GM21529 (cell line): ENCODE results near the gene SLC38A5.
A peak's percentile ranks its signal among the peaks of the same experiment; 100 is the strongest.
"Not testable (repeated sequence)": the region's sequence is repeated elsewhere in the genome, so short reads cannot be mapped to it uniquely, and the experiment has no call there.

Experiments
- ATAC-seq: cut with Tn5 transposase; IDR thresholded peaks from one replicate; pipeline ENCODE4 v1.9.1; 2021; ENCODE audit not compliant: unreplicated experiment

The SLC38A5 gene

DNA sequence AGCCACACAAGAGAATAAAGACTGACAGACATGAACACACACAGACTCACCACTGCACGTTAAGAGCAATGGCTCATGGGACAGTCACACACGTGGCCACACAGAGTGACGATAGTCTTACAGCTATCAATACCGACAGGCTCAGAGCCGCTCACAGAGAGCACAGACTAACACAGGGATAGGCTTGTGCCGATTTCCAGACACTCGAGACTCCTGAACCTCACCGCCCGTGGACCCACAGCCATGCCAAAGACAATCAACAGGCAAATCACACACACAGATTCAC lies 716 bp upstream of the SLC38A5 start:
- ATAC-seq: no peak

DNA sequence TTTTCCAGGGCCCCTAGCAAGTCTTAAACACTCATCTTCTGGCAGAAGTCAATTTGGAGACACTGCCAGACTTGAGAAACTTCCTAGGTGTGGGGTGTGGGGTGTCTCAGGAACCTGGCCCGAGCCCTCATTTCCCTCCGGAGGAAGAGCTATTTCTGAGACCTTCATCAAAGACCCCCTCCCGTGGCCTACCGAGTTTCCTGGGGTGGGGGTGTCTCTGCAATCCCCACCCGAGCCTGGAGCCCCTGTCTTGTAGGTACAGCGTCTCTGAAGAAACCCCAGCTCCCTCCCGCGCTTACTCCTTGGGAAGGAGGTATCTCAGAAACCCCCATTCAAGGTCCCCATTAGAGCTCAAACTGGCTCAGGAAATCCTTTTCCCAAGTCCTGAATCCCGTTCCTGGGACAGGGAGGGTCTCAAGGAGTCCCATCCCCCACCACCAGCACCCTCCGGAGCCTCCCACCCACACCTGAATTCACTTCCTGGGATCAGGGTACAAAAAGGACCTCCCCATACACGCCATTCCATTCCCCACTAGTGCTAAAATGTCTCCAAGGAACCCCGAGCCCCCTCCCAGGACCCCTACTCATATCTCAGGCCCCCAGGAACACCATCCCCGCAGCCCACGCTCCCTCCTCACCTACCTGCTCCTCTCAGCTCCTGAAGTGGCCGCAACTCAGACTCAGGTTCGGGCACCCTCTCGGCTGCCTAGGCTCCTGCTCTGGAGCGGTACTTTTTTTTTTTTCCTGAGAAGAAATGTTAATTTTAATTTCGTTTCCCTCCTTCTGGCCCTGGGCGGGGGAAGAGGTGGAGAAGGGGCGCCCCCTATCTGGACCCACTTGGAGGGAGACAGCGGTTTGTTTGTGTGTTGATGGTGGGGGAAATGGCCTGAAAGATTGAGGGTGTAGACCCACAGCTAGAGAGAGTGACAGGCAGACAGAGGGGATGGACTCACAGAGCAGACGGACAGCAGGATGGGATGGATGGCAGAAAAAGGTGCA lies 1.1 kb downstream of the SLC38A5 start:
- peak; percentile 61 for ATAC-seq

DNA sequence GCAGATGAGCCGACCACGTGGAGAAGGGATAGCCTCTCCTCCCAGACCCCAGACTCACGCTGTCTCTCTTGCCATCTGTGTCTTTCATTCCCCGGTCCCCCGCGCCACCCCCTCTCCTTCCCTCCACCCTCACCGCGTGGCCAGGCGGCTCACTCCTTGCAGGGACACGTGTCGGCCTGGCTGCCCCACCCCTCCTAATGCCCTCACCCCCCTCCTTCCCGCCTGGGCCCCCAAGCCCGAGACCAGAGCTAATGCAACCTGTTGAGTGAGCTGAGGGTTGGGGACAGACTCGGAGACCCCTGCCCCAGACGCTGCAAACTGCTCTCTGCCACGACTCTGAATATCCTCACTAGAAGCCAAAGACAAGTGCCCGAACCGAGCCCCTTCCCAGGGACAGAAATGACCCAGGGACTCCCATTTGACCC lies 1.8 kb downstream of the SLC38A5 start:
- no peak for ATAC-seq

DNA sequence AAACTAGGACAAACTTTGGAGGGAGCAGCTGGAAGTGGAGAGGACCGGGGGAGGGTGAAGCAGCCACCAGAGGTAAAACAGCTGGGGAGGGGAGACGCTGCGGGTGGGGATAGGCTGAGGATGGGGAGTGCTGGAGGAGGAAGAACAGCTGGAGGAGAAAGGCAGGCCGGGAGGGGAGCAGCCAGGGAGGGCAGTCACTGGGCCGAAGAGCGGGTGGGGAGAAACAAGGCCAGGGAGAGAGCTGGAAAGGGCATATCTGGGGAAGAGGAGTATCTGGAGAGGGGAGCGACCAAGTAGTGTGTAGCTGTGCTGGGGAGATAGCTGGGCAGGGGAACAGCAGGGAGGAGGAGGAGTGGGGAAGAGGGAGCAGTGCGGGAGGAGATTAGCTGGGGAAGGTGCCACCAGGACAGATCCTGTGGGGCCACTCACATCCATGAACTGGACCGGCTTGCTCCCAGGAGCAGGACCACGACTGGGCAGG lies 2.7 kb downstream of the SLC38A5 start:
- no peak for ATAC-seq

DNA sequence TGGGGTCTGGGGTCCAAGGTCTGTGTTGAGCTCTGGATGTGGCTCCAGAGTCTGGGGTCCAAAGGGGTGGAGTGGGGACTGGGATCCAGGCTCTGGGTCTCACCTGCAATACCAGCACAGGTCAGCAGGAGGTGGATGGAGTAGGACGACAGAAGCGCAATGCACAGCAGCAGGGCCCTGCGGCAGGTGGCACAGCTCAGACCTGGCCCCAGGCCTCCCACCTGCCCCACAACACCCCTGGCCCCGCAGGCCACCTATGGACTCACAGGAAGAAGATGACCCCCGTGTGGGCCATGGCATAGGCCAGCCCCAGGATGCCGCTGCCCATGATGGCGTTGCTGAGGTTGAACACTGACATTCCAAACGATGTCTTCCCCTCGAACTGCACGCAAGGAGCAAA lies 3.4 kb downstream of the SLC38A5 start:
- no peak for ATAC-seq

DNA sequence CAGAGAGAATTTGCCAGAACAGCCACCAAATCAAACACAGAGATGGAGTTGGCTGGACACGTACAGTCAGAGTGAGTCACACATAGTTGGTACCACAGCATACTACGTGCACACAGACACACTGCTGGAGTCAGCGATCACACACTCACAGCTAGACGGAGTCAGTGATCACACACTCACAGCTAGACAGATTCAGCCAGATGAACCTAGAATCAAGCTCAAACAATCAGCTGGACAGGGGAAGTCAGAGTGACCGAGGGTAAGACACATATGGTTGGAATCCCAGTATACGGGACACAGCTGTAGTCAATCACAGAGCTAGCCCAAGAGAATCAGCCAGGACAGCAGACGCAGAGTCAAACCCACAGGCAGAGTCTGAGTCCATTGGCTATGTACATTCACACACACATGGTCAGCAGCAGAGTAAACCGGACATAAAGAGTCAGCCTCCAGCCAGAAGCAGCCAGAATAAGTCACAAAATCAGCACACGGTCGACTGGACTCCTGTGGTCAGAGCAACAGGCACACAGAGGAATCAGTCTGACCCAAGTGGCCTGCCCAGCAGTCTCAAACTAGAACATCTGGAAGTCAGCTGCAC lies 4.6 kb downstream of the SLC38A5 start:
- no peak for ATAC-seq

DNA sequence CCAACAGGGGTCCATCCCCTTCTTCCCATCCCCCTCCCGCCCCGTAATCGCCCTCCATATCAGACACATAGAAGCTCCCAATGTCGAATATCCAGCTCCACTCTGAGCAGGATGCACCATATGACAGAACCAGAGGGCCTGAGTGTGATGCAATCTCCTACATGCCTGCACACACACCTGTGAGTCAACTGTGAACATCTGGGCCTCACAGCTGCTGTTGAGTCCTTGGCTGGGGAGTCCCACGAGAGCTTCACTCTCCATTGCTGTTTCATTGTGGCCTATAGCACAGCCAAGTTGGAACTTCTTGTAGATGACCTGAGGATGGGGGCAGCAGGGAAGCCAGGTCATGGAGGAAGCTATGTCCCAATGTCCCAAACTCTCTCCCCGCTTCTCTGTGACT lies 8.2 kb downstream of the SLC38A5 start:
- ATAC-seq: no peak

DNA sequence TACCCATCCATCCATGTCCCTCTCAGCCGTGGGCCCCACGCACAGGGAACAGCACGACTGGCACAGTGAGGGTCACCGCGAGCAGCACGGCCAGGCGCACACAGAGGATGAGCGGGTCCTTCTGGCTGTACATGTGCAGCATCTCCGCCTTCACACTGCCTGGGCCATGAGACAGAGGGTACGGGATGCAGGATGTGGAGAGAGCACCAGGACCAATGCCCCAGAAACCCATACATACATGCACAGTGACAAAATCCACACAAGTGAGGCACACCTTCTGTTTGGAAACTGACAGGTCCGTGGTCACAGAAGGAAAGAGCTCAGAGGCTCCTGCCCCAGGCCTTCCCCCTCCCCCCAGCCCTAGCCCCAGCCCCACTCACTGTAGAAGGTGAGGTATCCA lies 9.5 kb downstream of the SLC38A5 start:
- ATAC-seq: no peak

DNA sequence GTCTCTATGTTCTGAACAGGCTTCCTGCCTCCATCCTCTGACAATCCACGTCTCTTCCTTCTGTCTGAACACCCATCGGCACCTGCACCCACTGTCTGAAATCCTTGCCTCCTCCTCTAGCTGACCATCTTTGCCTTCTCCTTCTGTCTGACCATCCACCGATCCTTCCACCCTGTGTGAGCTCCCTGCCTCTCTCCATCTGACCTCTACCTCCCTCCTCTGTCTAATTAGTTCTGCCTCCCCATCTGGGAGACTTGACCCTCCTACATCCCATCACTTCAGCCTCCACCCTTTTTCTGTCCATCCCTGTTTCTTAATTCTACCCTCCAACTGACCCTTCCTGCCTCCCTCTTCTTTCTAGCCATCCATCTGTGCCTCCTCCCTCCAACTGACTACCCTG lies 10.0 kb downstream of the SLC38A5 start:
- no peak for ATAC-seq

DNA sequence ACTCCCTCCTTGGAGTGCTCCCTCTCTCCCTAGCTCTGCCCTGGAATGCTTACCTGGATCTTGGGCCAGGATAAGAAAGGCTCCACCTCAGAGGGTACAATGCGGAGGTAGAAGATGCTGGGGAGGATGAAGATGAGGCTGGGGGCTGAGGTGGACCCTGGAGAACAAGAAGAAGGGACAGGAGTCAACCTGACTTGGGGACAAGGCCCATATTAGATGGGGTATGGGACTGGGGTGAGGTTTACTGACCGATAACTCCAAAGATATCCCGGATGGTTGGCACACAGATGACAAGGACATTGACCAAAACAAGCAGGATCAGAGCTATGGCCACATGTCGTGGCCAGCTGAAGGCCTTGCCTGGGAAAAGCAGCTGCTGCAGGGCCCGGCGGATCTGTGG lies 10.6 kb downstream of the SLC38A5 start:
- ATAC-seq: no peak

DNA sequence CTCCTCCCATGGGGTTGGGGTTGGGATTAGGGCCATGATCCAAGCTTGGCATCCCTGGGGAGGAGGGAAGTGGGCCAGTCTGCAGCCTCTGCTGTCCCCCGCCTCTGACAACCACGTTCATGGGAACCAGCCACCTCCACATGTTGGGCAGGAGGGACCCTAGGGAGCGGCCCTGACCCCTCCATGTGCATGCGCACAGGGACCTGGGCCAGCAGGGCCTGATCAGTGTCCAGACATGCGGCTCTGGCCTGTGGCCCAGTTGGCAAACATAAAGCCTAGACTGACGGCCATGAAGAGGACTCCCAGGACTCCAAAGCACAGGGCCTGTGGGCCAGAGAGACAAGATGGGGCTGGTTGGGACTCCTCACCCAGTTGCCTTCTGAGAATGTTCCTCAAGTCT lies 11.3 kb downstream of the SLC38A5 start:
- no peak for ATAC-seq

DNA sequence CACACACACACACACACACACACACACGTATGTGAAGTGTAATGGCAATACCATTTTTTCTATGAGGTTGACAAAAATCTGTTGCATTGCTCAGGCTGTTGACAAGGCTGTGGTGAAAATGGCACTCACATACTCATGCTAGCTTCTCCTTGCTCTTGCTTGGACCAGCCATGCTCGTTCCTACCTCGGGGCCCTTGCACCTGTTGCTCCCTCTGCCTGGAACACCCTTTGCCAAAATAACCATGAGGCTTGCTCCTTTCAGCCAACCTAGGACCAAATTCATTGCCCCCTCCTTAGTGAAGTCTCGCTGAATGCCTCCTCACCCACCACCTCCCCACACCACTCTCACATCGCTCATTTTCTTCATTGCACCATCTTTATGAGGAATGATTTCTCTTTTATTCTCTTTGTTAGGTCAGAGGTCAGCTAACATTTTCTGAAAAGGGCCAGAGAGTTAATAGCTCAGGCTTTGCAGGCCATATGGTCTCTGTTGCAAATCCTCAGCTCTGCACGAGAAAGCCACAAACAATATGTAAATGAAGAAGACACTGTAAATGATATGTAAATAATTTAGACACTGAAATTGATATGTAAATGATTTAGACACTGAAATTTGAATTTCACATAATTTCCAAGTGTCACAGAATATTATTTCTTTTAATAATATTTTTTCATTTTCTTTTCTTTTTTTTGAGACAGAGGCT lies 13.3 kb downstream of the SLC38A5 start:
- ATAC-seq: no peak

DNA sequence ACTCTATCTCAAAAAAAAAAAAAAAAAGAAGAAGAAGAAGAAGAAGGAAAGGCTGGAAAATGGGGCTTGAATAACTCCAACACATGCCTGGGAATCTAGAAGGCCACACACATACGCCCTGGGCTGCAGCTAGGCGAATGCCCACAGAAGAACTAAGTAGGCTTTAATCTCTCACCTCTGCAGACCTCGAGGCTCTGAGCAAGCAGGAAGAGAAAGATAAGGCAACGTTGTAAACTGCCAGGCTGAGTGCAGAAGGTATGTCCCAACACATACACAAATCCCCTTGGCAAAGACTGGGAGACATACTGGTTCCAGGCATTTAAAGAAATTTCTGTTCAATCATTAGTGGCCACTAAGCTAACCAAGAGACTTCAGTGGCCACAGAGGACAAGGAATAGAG lies 18.4 kb downstream of the SLC38A5 start:
- no peak for ATAC-seq

DNA sequence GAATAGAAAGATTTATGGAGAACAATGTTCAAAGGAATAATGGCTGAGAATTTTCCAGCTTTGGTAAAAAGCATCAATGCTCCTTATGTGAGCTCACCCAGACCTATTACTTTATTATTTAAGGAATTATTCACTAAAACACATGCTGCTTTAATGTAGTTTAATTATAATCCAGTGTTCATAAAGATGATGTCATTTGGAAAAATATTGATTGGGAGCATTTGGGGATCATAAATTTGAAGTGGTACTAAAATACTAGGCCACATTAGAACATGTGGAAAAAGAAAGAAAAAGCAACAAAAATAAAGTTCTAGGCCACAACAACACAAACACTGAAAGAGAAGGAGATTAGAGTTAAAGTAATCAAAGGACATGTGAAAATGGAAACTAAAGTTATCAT lies 20.0 kb downstream of the SLC38A5 start:
- ATAC-seq: no peak

DNA sequence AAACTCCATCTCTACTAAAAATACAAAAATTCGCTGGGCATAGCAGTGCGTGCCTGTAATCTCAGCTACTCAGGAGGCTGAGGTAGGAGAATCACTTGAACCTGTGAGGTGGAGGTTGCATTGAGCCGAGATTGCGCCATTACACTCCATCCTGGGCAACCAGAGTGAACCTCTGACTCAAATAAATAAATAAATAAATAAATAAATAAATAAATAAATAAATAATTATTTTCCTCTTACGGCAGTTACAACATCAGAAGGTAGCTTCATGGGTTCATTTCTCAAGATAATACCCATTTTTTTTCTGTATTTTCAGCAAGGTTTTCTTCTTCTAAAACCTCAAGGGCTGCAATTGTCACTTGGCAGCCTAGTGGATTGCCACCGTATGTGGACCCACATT lies 22.9 kb downstream of the SLC38A5 start:
- ATAC-seq: not testable (repeated sequence)

DNA sequence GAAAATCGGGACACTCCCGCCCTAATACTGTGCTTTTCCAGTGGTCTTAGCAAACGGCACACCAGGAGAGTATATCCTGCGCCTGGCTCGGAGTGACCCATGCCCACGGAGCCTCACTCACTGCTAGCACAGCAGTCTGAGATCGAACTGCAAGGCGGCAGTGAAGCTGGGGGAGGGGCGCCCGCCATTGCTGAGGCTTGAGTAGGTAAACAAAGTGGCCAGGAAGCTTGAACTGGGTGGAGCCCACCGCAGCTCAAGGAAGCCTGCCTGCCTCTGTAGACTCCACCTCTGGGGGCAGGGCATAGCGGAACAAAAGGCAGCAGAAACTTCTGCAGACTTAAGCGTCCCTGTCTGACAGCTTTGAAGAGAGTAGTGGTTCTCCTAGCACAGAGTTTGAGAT lies 36.3 kb downstream of the SLC38A5 start:
- ATAC-seq: not testable (repeated sequence)

DNA sequence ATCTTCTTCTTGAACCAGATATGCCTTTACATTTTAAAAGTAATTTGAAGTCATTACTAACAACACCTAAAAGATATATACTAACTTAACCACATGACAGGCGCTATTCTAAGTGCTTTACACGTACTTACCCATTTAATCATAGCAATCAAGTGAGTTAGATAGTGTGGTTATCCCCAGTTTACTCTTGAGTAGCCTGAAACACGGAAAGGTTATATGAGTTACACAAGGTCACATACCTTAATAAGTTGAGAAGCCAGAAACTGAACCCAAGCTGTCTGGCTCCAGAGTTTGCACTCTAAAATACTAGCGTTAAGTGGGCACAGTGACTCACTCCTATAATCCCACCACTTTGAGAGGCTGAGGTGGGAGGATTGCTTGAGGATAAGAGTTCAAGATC lies 39.9 kb downstream of the SLC38A5 start:
- not testable (repeated sequence) for ATAC-seq

DNA sequence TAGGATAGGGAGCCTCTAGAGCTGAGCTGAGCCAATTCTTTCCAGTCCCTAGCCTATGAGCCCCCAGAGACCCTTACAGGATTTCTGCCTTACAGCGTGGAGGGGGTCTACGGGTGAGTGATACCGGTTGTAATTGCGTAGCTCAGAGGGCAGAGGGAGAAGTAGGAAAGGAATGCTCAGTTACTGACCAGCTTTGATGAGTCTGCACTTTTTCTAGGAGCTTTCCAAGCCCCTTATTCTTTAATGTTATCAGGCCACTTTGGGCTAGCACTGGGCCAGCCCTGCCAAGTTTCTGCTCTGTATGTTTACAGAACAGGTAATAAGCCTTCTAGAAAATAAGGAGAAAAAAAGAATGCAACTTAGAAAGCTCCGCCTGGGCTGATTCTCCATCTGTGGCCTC lies 40.5 kb downstream of the SLC38A5 start:
- not testable (repeated sequence) for ATAC-seq

DNA sequence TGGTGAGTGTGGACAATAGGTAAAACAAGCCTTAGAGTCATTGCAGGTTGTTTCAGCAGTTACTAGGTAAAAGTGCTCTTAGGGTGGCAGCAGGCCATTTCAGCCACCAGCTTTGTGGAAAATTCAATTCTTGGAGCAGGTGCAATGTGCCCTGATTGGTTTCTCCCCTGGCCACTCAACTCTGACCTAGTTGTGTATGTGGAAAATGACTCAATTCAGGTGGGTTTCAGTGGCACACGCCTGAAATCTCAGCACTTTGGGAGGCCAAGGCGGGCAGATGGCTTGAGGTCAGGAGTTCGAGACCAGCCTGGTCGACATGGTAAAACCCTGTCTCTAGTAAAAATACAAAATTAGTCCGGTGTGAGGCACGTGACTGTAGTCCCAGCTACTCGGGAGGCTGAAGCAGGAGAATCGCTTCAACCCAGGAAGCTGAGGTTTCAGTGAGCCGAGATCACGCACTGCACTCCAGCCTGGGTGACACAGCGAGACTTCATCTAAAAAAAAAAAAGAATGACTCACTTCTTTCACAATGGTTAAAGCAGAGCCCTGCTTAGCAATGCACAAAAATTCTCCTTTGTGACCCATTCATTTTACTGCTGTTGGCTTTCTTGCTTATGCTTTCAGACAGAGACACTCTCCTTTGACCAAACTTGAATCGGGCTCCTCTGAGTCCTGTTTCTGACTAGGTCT lies 42.9 kb downstream of the SLC38A5 start:
- ATAC-seq: not testable (repeated sequence)

DNA sequence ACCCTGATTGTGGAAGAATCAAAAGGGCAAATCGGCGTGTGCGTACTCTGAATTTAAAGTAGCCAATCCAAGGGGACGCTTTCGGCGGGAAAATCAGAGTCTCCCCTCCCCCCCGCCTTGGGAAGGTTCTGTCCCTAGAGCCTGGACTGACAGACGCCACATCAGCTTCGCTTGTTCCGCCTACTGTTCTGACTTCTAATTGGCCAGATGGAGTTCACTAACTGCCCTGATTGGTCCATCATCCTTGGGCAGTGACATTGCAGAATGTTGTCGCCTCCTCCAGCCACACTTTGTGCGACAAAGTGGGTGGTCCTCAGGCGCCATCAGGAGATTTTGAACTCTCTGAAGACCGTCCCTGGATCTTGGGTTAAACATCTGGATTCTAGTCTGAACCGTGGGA lies 58.2 kb downstream of the SLC38A5 start, which contains the start of gene SSX4B:
TSS of gene SSX4B (minus strand) at position 101 of the 400 bp plus-strand sequence. CDS start 588 bp downstream, outside the sequence.
- ATAC-seq: not testable (repeated sequence)
